GM18867 (cell line): ENCODE measurements around the gene FAM171A2.
"Not testable (repeated sequence)": the region's sequence is repeated elsewhere in the genome, so short reads cannot be mapped to it uniquely, and the experiment has no call there.

ENCODE experiments used
- ATAC-seq: cut with Tn5 transposase; IDR thresholded peaks from one replicate; pipeline ENCODE4 v1.9.1; 2021; ENCODE audit warnings: mild to moderate bottlenecking, moderate library complexity; ENCODE audit not compliant: unreplicated experiment

The FAM171A2 gene

GRCh38 chr17:44384281-44384822 lies 20.7 kb upstream of the FAM171A2 start:
- no peak for ATAC-seq

- ATAC-seq: no peak
Measured at GRCh38 chr17:44383861-44384260, 20.2 kb upstream of the FAM171A2 start.

- no peak for ATAC-seq
Measured at GRCh38 chr17:44383363-44383762, 19.7 kb upstream of the FAM171A2 start.

GRCh38 chr17:44382917-44383316 lies 19.3 kb upstream of the FAM171A2 start:
- ATAC-seq: no peak

GRCh38 chr17:44381810-44382305 lies 18.2 kb upstream of the FAM171A2 start:
- ATAC-seq: no peak

- ATAC-seq: no peak
Measured at GRCh38 chr17:44380767-44381166, 17.1 kb upstream of the FAM171A2 start.

GRCh38 chr17:44379887-44380286 lies 16.2 kb upstream of the FAM171A2 start:
- ATAC-seq: no peak

- ATAC-seq: no peak
Measured at GRCh38 chr17:44378171-44378705, 14.6 kb upstream of the FAM171A2 start.

- no peak for ATAC-seq
Measured at GRCh38 chr17:44376779-44377178, 13.1 kb upstream of the FAM171A2 start.

- no peak for ATAC-seq
Measured at GRCh38 chr17:44376124-44376523, 12.5 kb upstream of the FAM171A2 start.

GRCh38 chr17:44375196-44376017 lies 11.8 kb upstream of the FAM171A2 start:
- no peak for ATAC-seq

GRCh38 chr17:44374306-44375195 lies 10.9 kb upstream of the FAM171A2 start:
- no peak for ATAC-seq

GRCh38 chr17:44372036-44372435 lies 8.4 kb upstream of the FAM171A2 start:
- ATAC-seq: no peak

GRCh38 chr17:44369414-44370023 lies 5.9 kb upstream of the FAM171A2 start:
- ATAC-seq: not testable (repeated sequence)

GRCh38 chr17:44368391-44369243 lies 5.0 kb upstream of the FAM171A2 start:
- ATAC-seq: not testable (repeated sequence)

- ATAC-seq: no peak
Measured at GRCh38 chr17:44367231-44367979, 3.8 kb upstream of the FAM171A2 start.

- not testable (repeated sequence) for ATAC-seq
Measured at GRCh38 chr17:44365051-44365450, 1.4 kb upstream of the FAM171A2 start.

GRCh38 chr17:44362949-44363612 lies 572 bp downstream of the FAM171A2 start:
- ATAC-seq: no peak
